GM23338 (cell line): ENCODE results near the gene HMCN2.

Experiments used
- EZH2 ChIP-seq: fragments of 200-600 bp; sonication (generic); IDR thresholded peaks from one replicate; pipeline ENCODE4 v1.8.0; 2017; ENCODE audit warnings: antibody characterized with exemption, mild to moderate bottlenecking, low read depth; ENCODE audit not compliant: unreplicated experiment
- EZH2phosphoT487 ChIP-seq: fragments of 200-600 bp; sonication (generic); IDR thresholded peaks from one replicate; pipeline ENCODE4 v1.8.1; 2018; ENCODE audit warnings: antibody characterized with exemption; ENCODE audit not compliant: unreplicated experiment
- JUNB ChIP-seq: IDR thresholded peaks from one replicate; pipeline ENCODE4 v1.6.1; 2016; ENCODE audit warnings: antibody characterized with exemption; ENCODE audit not compliant: unreplicated experiment
- NANOG ChIP-seq: IDR thresholded peaks from 2 replicates; pipeline ENCODE4 v1.6.1; 2016; ENCODE audit warnings: antibody characterized with exemption, borderline replicate concordance
- POLR2AphosphoS5 ChIP-seq: IDR thresholded peaks from 2 replicates; pipeline ENCODE4 v1.6.1; 2016; ENCODE audit warnings: antibody characterized with exemption, low read depth
- TF ChIP-seq, protein P1 (sequence below), 2 experiments: fragments of 200-600 bp in 1 of 2; sonication (generic) in 1 of 2; conservative IDR thresholded peaks; 2 replicates each; pipeline versions ENCODE4 v1.5.1 to v1.6.1; 2016 to 2017; ENCODE audit warnings: antibody characterized with exemption in 2 of 2, low read depth in 2 of 2, mild to moderate bottlenecking in 2 of 2, moderate library complexity in 1 of 2

DNA sequence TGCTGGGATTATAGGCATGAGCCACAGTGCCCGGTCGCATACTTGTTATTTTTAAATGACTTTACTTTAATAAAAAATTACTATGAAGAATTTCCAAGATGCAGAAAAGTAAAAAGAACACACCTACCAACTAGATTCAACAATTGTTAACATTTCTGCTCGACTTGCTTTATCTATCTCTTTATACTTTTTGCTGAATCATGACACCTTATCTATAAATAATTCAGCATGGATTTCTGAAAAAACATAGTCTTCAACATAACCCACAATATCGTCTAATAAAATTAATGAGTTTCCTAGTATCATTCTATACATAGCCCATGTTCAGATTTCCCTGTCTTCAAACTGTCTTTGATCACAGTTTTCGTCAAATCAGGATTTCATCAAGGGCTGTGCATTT is 25.9 kb downstream of the HMCN2 start:
- TF ChIP-seq, protein P1, sequence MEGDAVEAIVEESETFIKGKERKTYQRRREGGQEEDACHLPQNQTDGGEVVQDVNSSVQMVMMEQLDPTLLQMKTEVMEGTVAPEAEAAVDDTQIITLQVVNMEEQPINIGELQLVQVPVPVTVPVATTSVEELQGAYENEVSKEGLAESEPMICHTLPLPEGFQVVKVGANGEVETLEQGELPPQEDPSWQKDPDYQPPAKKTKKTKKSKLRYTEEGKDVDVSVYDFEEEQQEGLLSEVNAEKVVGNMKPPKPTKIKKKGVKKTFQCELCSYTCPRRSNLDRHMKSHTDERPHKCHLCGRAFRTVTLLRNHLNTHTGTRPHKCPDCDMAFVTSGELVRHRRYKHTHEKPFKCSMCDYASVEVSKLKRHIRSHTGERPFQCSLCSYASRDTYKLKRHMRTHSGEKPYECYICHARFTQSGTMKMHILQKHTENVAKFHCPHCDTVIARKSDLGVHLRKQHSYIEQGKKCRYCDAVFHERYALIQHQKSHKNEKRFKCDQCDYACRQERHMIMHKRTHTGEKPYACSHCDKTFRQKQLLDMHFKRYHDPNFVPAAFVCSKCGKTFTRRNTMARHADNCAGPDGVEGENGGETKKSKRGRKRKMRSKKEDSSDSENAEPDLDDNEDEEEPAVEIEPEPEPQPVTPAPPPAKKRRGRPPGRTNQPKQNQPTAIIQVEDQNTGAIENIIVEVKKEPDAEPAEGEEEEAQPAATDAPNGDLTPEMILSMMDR (conservative IDR thresholded peaks at IDR 0.05; ENCODE audit: low read depth in 2 of 2), result no peak
- TF ChIP-seq EZH2 (no peak), POLR2AphosphoS5 (no peak), EZH2phosphoT487 (no peak), JUNB (no peak), NANOG (no peak)
